ENCODE results near the gene POFUT1. TPM values are rescaled to one million over a fixed set of nuclear protein-coding genes. Genes with fewer than 3 reads are reported as not detected.

POFUT1 gene
- total and polyA plus RNA-seq, 2 experiments from 2014 or later, result 9.3 to 34.0 TPM

DNA sequence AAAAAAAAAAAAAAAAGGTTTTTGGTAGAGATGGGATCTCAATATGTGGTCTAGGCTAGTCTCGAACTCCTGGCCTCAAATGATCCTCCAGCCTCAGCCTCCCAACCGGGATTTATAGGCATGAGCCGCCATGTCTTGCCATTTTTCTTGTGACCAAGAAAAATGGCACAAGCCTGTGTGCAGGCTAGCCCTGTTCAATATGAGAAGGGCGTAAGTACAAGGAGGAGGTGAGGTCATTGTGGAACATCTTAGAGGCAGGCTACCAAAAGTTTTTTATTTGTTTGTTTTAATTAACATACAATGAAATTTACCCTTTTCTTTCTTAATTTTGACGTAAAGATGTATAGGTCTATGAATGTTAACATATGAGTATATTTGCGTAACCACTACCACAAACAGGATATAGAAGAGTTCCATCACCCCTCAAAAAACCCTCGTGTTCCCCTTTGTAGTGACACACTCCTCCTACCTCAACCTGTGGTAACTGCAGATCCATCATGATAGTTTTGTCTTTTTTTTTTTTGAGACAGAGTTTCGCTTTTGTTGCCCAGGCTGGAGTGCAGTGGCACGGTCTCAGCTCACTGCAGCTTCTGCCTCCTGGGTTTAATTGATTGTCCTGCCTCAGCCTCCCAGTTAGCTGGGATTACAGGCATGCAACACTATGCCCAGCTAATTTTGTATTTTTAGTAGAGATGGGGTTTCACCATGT is 41.5 kb downstream of the POFUT1 start:
- no peak overlapping the region for H3K4me2 ChIP-seq
- ATAC-seq (no peak), DNase-seq (ENCODE audit: low spot score) (no peak)
- no peaks in the 10 kb centered on the region; the same call in 1 of the 2 replicates for H4K20me1 ChIP-seq (replicated peaks; ENCODE audit: insufficient read depth)
- no peaks in the 10 kb centered on the region for H3K27me3 ChIP-seq (ENCODE audit: insufficient read depth)
- no peaks in the 10 kb centered on the region for H3K9me2 ChIP-seq (ENCODE audit: insufficient read depth)
- no peaks in the 10 kb centered on the region for H3K36me3 ChIP-seq (ENCODE audit: insufficient read depth)
- no peaks in the 10 kb centered on the region for H3K79me2 ChIP-seq (replicated peaks; ENCODE audit: insufficient read depth)
- H3K27ac ChIP-seq (ENCODE audit: low read depth), result no peak overlapping the region
- Mint-ChIP-seq H3K27me3 (ENCODE audit: insufficient read depth, low read depth, poor library complexity) (peaks cover 1% of the 10 kb centered on the region), H3K4me3 (no peak overlapping the region), H3K27ac (no peak overlapping the region), H3K4me1 (no peaks in the 10 kb centered on the region), H3K9me3 (no peaks in the 10 kb centered on the region), H3K36me3 (ENCODE audit: low read depth) (no peaks in the 10 kb centered on the region)
- 0 out of 2 replicates have a peak, but pooled peaks cover 2% of the 10 kb centered on the region for H3F3A ChIP-seq (replicated peaks; ENCODE audit: low read depth)
- no peaks in the 10 kb centered on the region for H3K4me1 ChIP-seq (ENCODE audit: insufficient read depth)
- no peak overlapping the region for H2AFZ ChIP-seq
- H3K4me3 ChIP-seq, result no peak overlapping the region
- TF ChIP-seq ZNF331 (CRISPR knock-in tag; IDR thresholded peaks at IDR 0.05; ENCODE audit: low read depth) (no peak), CREB1 (CRISPR knock-in tag; IDR thresholded peaks at IDR 0.05; ENCODE audit: low read depth) (no peak), ZNF114 (CRISPR knock-in tag; IDR thresholded peaks at IDR 0.05) (no peak), JUNB (IDR thresholded peaks at IDR 0.05; ENCODE audit: unreplicated experiment) (no peak), EZH2 (IDR thresholded peaks at IDR 0.05; ENCODE audit: low read depth, unreplicated experiment) (no peak), POLR2AphosphoS5 (IDR thresholded peaks at IDR 0.05; ENCODE audit: low read depth) (no peak), ZNF462 (CRISPR knock-in tag; IDR thresholded peaks at IDR 0.05) (no peak), NANOG (IDR thresholded peaks at IDR 0.05; ENCODE audit: borderline replicate concordance) (no peak), STAT1 (IDR thresholded peaks at IDR 0.05; ENCODE audit: unreplicated experiment) (no peak), EZH2phosphoT487 (IDR thresholded peaks at IDR 0.05; ENCODE audit: unreplicated experiment) (no peak)
- TF ChIP-seq, protein P1, sequence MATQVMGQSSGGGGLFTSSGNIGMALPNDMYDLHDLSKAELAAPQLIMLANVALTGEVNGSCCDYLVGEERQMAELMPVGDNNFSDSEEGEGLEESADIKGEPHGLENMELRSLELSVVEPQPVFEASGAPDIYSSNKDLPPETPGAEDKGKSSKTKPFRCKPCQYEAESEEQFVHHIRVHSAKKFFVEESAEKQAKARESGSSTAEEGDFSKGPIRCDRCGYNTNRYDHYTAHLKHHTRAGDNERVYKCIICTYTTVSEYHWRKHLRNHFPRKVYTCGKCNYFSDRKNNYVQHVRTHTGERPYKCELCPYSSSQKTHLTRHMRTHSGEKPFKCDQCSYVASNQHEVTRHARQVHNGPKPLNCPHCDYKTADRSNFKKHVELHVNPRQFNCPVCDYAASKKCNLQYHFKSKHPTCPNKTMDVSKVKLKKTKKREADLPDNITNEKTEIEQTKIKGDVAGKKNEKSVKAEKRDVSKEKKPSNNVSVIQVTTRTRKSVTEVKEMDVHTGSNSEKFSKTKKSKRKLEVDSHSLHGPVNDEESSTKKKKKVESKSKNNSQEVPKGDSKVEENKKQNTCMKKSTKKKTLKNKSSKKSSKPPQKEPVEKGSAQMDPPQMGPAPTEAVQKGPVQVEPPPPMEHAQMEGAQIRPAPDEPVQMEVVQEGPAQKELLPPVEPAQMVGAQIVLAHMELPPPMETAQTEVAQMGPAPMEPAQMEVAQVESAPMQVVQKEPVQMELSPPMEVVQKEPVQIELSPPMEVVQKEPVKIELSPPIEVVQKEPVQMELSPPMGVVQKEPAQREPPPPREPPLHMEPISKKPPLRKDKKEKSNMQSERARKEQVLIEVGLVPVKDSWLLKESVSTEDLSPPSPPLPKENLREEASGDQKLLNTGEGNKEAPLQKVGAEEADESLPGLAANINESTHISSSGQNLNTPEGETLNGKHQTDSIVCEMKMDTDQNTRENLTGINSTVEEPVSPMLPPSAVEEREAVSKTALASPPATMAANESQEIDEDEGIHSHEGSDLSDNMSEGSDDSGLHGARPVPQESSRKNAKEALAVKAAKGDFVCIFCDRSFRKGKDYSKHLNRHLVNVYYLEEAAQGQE (IDR thresholded peaks at IDR 0.05; ENCODE audit: unreplicated experiment), result no peak
- TF ChIP-seq, protein P2, sequence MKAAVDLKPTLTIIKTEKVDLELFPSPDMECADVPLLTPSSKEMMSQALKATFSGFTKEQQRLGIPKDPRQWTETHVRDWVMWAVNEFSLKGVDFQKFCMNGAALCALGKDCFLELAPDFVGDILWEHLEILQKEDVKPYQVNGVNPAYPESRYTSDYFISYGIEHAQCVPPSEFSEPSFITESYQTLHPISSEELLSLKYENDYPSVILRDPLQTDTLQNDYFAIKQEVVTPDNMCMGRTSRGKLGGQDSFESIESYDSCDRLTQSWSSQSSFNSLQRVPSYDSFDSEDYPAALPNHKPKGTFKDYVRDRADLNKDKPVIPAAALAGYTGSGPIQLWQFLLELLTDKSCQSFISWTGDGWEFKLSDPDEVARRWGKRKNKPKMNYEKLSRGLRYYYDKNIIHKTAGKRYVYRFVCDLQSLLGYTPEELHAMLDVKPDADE (IDR thresholded peaks at IDR 0.05), result no peak

Data from GM23338 (cell line).